Right atrium auricular region (tissue), 2 donors: ENCODE measurements around the gene OR52A1. TPM values are rescaled to one million over a fixed set of nuclear protein-coding genes. Genes with fewer than 3 reads are reported as not detected.

Experiments
- DNase-seq: peaks from one replicate; pipeline ENCODE4 v3.0.0-alpha.2; 2019; ENCODE audit warnings: low spot score
- H3K27ac ChIP-seq, 2 donors: fragments of 200-600 bp; sonication (generic); 1 replicate in 1 of 2; 2 replicates in 1 of 2; pipeline ENCODE4 v1.5.1; 2016 to 2019
- H3K27me3 ChIP-seq, 2 donors: fragments of 200-600 bp; sonication (generic); one replicate each; pipeline versions ENCODE4 v1.5.1 to v1.6.0; 2017 to 2019
- H3K36me3 ChIP-seq: fragments of 200-600 bp; sonication (generic); one replicate; pipeline ENCODE4 v1.5.1; 2016
- H3K4me1 ChIP-seq, 2 donors: fragments of 200-600 bp; sonication (generic); one replicate each; pipeline versions ENCODE4 v1.5.1 to v1.6.0; 2017 to 2019
- H3K4me3 ChIP-seq, 2 donors: fragments of 200-600 bp; sonication (generic); 1 replicate in 1 of 2; 2 replicates in 1 of 2; pipeline ENCODE4 v1.5.1; 2017 to 2019; ENCODE audit warnings: mild to moderate bottlenecking in 1 of 2, moderate library complexity in 1 of 2
- H3K9me3 ChIP-seq, 2 donors: fragments of 200-600 bp; sonication (generic); one replicate each; pipeline ENCODE4 v1.5.1; 2019
- CTCF ChIP-seq, 2 donors: fragments of 200-600 bp; sonication (generic); IDR thresholded peaks; one replicate each; pipeline ENCODE4 v1.5.1; 2019; ENCODE audit warnings: antibody characterized with exemption in 2 of 2
- total RNA-seq, 2 donors: library from RNA; depleted of rRNA; stranded (reverse); fragments of >200 nt; gene quantifications; one replicate each; pipeline ENCODE4 v1.1.0, GENCODE V29; 2016

The OR52A1 gene
- not detected for total RNA-seq

- no peak for TF ChIP-seq CTCF (IDR thresholded peaks at IDR 0.05)
- no peak within 1 kb of the TSS for H3K27ac ChIP-seq
- H3K36me3 ChIP-seq: no peaks in the 10 kb centered on the region
- H3K4me1 ChIP-seq: no peaks in the 10 kb centered on the region
- H3K4me3 ChIP-seq: no peak within 1 kb of the TSS
- DNase-seq: no peak
- H3K27me3 ChIP-seq: no peaks in the 10 kb centered on the region
- no peaks in the 10 kb centered on the region for H3K9me3 ChIP-seq
These were observed at the start of gene OR52A1 for GRCh38 chr11:5154657-5155056. Gene OR52A1, minus strand, starts transcription at chr11:5154757. Its CDS starts 2,388 bp downstream, at chr11:5152369.

- H3K4me3 ChIP-seq: no peak overlapping the region
- H3K36me3 ChIP-seq: no peaks in the 10 kb centered on the region
- no peaks in the 10 kb centered on the region for H3K4me1 ChIP-seq
- no peak for TF ChIP-seq CTCF (IDR thresholded peaks at IDR 0.05)
- no peak overlapping the region for H3K27ac ChIP-seq
- DNase-seq: no peak
- no peaks in the 10 kb centered on the region for H3K9me3 ChIP-seq
- H3K27me3 ChIP-seq: no peaks in the 10 kb centered on the region
These were observed 48.8 kb upstream of the OR52A1 start for GRCh38 chr11:5203366-5203765.

- H3K27me3 ChIP-seq: no peaks in the 10 kb centered on the region
These were observed 46.0 kb upstream of the OR52A1 start, which contains the start of gene OR51V1 for GRCh38 chr11:5200582-5200981. Gene OR51V1, minus strand, starts transcription at chr11:5200682. Its CDS starts 0 bp downstream, at chr11:5200682.

GRCh38 chr11:5198285-5198684 lies 43.7 kb upstream of the OR52A1 start:
- Histone ChIP-seq H3K9me3 (no peaks in the 10 kb centered on the region), H3K4me1 (no peaks in the 10 kb centered on the region), H3K4me3 (no peak overlapping the region), H3K27me3 (no peaks in the 10 kb centered on the region), H3K27ac (no peak overlapping the region), H3K36me3 (no peaks in the 10 kb centered on the region)
- no peak for TF ChIP-seq CTCF (IDR thresholded peaks at IDR 0.05)
- DNase-seq: no peak

More at GRCh38 chr11:5200582-5200981, 46.0 kb upstream of the OR52A1 start, which contains the start of gene OR51V1:
- Histone ChIP-seq H3K4me1 (no peaks in the 10 kb centered on the region), H3K9me3 (no peaks in the 10 kb centered on the region), H3K27ac (no peak within 1 kb of the TSS), H3K36me3 (no peaks in the 10 kb centered on the region), H3K4me3 (no peak within 1 kb of the TSS)
- no peak for DNase-seq
- TF ChIP-seq CTCF (IDR thresholded peaks at IDR 0.05): no peak

- Histone ChIP-seq H3K27me3 (no peaks in the 10 kb centered on the region), H3K4me1 (no peaks in the 10 kb centered on the region), H3K9me3 (peaks cover 0 to 3% of the 10 kb centered on the region in 2 donors), H3K36me3 (no peaks in the 10 kb centered on the region), H3K4me3 (no peak overlapping the region), H3K27ac (no peak overlapping the region)
- DNase-seq: no peak
- TF ChIP-seq CTCF (IDR thresholded peaks at IDR 0.05): no peak
These were observed 43.0 kb upstream of the OR52A1 start for GRCh38 chr11:5197536-5197935.

GRCh38 chr11:5196731-5197130 lies 42.2 kb upstream of the OR52A1 start:
- Histone ChIP-seq H3K27ac (no peak overlapping the region), H3K27me3 (no peaks in the 10 kb centered on the region), H3K4me3 (no peak overlapping the region), H3K9me3 (peaks cover 0 to 3% of the 10 kb centered on the region in 2 donors), H3K36me3 (no peaks in the 10 kb centered on the region), H3K4me1 (no peaks in the 10 kb centered on the region)
- TF ChIP-seq CTCF (IDR thresholded peaks at IDR 0.05): no peak
- no peak for DNase-seq
